HL-60 (cell line): ENCODE data around the gene ERP27.

Experiments
- DNase-seq, 2 experiments: peaks; one replicate each; pipeline ENCODE4 v3.0.0-alpha.2; 2010 to 2020; ENCODE audit warnings: low read depth in 1 of 2, low spot score in 1 of 2
- H3K27ac ChIP-seq: fragments of 250-450 bp; sonication (Bioruptor Pico); replicated peaks from 2 replicates; pipeline ENCODE4 v1.5.1; 2020; ENCODE audit warnings: mild to moderate bottlenecking, moderate library complexity
- H3K27me3 ChIP-seq: fragments of 250-450 bp; sonication (Bioruptor Pico); 2 replicates; pipeline ENCODE4 v1.5.1; 2021; ENCODE audit warnings: mild to moderate bottlenecking, moderate library complexity; ENCODE audit not compliant: insufficient read depth, poor library complexity, severe bottlenecking
- H3K4me3 ChIP-seq: replicated peaks from 2 replicates; pipeline ENCODE4 v1.5.1; 2011; ENCODE audit warnings: mild to moderate bottlenecking, control low read depth, low read length; ENCODE audit not compliant: insufficient read depth
- GABPA ChIP-seq: IDR thresholded peaks from 2 replicates; pipeline ENCODE4 v1.6.1; 2012; ENCODE audit warnings: low read depth
- POLR2AphosphoS5 ChIP-seq: IDR thresholded peaks from 2 replicates; pipeline ENCODE4 v1.6.1; 2012; ENCODE audit warnings: low read depth
- SPI1 ChIP-seq: IDR thresholded peaks from 2 replicates; pipeline ENCODE4 v1.6.1; 2012; ENCODE audit warnings: low read depth, mild to moderate bottlenecking, borderline replicate concordance
- TF ChIP-seq, protein P1 (sequence below): IDR thresholded peaks from one replicate; pipeline ENCODE4 v1.5.1; 2011; ENCODE audit warnings: low read length, control low read depth, inconsistent platforms; ENCODE audit not compliant: insufficient read depth
- TF ChIP-seq, protein P2 (sequence below): IDR thresholded peaks from 2 replicates; pipeline ENCODE4 v1.6.1; 2012; ENCODE audit warnings: low read depth; ENCODE audit not compliant: insufficient replicate concordance

ERP27 gene

DNA sequence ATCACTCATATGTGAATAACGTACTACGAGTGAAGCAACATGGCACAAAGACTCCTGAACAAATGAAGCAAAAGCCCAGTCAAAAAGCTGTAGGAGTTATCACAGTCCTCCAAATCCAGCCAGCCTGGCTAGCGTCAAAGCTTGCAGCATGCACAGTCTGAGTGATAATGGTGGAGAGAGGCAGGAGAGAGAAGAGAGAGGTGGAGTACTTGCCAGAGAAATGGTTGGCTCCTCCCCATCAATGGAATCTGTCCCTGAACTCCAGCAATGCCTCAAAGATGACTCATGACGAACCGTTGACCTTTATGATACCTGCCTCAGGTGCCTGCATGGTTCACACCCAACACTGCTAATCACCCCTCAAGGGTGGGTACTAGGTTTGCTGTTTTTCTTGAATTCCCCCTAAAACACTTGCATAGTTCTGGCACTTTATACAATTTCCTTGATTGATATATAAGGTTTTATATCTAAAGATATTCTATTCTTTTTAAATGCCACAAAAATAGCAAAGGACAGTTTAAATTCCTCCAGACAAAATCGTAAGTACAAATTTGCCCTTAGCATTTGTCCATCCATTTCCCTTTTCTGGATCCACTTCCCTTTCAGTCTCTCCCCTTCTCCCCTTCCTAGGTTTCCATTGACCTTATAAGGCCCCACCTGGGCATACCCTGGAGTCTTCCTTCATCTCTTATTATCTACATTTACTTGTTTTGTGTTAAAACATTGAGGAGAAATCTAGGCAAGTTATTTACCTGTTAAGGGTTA lies 12.8 kb upstream of the ERP27 start:
- TF ChIP-seq, protein P1, sequence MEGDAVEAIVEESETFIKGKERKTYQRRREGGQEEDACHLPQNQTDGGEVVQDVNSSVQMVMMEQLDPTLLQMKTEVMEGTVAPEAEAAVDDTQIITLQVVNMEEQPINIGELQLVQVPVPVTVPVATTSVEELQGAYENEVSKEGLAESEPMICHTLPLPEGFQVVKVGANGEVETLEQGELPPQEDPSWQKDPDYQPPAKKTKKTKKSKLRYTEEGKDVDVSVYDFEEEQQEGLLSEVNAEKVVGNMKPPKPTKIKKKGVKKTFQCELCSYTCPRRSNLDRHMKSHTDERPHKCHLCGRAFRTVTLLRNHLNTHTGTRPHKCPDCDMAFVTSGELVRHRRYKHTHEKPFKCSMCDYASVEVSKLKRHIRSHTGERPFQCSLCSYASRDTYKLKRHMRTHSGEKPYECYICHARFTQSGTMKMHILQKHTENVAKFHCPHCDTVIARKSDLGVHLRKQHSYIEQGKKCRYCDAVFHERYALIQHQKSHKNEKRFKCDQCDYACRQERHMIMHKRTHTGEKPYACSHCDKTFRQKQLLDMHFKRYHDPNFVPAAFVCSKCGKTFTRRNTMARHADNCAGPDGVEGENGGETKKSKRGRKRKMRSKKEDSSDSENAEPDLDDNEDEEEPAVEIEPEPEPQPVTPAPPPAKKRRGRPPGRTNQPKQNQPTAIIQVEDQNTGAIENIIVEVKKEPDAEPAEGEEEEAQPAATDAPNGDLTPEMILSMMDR, result no peak
- TF ChIP-seq SPI1, result peak; percentile 76
- Histone ChIP-seq H3K27ac (peak overlapping the region; percentile 91), H3K4me3 (no peak overlapping the region), H3K27me3 (no peaks in the 10 kb centered on the region)
- DNase-seq, result no peak

DNA sequence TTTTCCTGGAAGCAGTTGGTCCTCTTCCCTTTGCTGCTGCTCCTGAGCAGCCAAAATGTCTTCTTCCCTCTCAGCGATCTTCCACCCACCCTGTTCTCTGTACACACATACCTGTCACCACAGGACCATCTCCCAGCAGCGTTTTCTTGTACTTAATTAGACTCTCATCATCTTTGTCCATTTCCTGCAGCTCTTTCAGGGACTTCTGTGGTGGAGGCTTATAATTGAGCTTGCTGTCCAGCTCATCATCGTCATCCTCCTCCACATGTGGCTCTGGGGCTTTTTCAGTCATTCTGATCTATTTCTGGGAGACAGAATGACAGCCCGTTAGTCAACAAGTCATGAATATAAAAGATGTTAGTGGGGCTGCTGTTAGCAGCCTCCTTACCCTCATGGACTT lies 12.1 kb upstream of the ERP27 start:
- Histone ChIP-seq H3K27ac (peak overlapping the region; percentile 91), H3K27me3 (no peaks in the 10 kb centered on the region), H3K4me3 (no peak overlapping the region)
- no peak for TF ChIP-seq GABPA
- TF ChIP-seq POLR2AphosphoS5, result peak; percentile 25; the same call in 1 of the 2 replicates
- DNase-seq, result no peak

GRCh38 chr12:14949631-14950030 lies 11.3 kb upstream of the ERP27 start:
- DNase-seq, result no peak

DNA sequence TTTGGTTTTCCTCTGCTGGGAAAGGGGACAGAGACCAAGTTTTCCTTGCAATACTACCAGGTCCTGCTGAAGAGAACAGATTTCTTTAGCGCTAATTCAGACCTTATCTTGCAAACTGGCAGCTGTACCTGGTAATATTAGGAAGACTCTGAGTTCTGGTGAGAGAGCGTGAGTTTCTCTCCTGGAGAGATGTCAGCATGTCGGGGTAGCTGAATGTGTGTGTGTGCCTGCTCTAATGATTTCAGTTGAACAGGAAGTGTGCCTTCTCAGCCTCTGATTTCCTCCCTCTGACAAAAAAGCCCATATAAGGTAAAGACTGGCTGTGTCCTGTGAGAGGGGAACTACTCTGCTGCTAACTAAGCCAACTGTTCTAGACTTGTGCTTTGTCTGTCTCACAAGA lies 10.3 kb upstream of the ERP27 start:
- peak overlapping the region; percentile 91 for H3K27ac ChIP-seq
- peak in 1 of 2 experiments; percentile 89 for DNase-seq
- TF ChIP-seq, protein P2, sequence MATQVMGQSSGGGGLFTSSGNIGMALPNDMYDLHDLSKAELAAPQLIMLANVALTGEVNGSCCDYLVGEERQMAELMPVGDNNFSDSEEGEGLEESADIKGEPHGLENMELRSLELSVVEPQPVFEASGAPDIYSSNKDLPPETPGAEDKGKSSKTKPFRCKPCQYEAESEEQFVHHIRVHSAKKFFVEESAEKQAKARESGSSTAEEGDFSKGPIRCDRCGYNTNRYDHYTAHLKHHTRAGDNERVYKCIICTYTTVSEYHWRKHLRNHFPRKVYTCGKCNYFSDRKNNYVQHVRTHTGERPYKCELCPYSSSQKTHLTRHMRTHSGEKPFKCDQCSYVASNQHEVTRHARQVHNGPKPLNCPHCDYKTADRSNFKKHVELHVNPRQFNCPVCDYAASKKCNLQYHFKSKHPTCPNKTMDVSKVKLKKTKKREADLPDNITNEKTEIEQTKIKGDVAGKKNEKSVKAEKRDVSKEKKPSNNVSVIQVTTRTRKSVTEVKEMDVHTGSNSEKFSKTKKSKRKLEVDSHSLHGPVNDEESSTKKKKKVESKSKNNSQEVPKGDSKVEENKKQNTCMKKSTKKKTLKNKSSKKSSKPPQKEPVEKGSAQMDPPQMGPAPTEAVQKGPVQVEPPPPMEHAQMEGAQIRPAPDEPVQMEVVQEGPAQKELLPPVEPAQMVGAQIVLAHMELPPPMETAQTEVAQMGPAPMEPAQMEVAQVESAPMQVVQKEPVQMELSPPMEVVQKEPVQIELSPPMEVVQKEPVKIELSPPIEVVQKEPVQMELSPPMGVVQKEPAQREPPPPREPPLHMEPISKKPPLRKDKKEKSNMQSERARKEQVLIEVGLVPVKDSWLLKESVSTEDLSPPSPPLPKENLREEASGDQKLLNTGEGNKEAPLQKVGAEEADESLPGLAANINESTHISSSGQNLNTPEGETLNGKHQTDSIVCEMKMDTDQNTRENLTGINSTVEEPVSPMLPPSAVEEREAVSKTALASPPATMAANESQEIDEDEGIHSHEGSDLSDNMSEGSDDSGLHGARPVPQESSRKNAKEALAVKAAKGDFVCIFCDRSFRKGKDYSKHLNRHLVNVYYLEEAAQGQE, result no peak
- TF ChIP-seq, protein P1, result no peak
- peak; percentile 85 for TF ChIP-seq POLR2AphosphoS5
- TF ChIP-seq SPI1, result peak; percentile 92
- H3K27me3 ChIP-seq, result no peaks in the 10 kb centered on the region
- no peak overlapping the region; the same call in 1 of the 2 replicates for H3K4me3 ChIP-seq

More at GRCh38 chr12:14949631-14950030, 11.3 kb upstream of the ERP27 start:
- H3K4me3 ChIP-seq, result no peak overlapping the region
- no peak for TF ChIP-seq GABPA
- TF ChIP-seq POLR2AphosphoS5, result no peak
- TF ChIP-seq, protein P1, result no peak
- no peak for TF ChIP-seq SPI1
- no peaks in the 10 kb centered on the region for H3K27me3 ChIP-seq
- peak overlapping the region; percentile 91 for H3K27ac ChIP-seq

DNA sequence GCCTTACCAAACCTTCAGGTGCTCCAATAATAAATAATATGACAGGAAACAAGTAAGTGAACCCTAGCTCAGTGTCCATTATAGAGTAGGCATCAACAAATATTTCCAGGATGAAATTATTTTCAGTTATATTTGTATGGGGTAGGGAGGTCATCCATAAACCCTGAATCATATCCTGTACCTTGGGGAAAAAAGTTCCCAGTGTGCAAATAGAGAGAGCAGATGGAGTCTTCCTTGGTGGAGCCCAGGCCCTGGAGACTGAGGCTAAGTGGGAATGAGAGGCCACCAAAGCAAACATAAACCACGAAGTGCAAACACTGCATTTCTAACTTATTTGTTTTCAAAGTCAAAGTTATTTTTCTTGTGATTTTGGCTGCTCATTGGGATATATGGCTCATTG lies 8.5 kb upstream of the ERP27 start:
- no peak overlapping the region for H3K4me3 ChIP-seq
- DNase-seq, result no peak
- peak overlapping the region; percentile 91 for H3K27ac ChIP-seq
- TF ChIP-seq, protein P1, result no peak
- TF ChIP-seq, protein P2, result no peak
- no peak for TF ChIP-seq SPI1
- TF ChIP-seq GABPA, result no peak
- no peak for TF ChIP-seq POLR2AphosphoS5
- H3K27me3 ChIP-seq, result no peaks in the 10 kb centered on the region
